ENCODE data around the gene CNIH1.
"Not testable (repeated sequence)": the region's sequence is repeated elsewhere in the genome, so short reads cannot be mapped to it uniquely, and the experiment has no call there.

Gene CNIH1

GRCh38 chr14:54465654-54466053, 24.5 kb upstream of the CNIH1 start:
- no peak overlapping the region for H3K27ac ChIP-seq
- TF ChIP-seq, protein P1, sequence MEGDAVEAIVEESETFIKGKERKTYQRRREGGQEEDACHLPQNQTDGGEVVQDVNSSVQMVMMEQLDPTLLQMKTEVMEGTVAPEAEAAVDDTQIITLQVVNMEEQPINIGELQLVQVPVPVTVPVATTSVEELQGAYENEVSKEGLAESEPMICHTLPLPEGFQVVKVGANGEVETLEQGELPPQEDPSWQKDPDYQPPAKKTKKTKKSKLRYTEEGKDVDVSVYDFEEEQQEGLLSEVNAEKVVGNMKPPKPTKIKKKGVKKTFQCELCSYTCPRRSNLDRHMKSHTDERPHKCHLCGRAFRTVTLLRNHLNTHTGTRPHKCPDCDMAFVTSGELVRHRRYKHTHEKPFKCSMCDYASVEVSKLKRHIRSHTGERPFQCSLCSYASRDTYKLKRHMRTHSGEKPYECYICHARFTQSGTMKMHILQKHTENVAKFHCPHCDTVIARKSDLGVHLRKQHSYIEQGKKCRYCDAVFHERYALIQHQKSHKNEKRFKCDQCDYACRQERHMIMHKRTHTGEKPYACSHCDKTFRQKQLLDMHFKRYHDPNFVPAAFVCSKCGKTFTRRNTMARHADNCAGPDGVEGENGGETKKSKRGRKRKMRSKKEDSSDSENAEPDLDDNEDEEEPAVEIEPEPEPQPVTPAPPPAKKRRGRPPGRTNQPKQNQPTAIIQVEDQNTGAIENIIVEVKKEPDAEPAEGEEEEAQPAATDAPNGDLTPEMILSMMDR (conservative IDR thresholded peaks at IDR 0.05) = no peak

GRCh38 chr14:54462048-54462447, 20.9 kb upstream of the CNIH1 start:
- no peak overlapping the region for H3K27ac ChIP-seq
- TF ChIP-seq, protein P1 (conservative IDR thresholded peaks at IDR 0.05) = no peak

DNA sequence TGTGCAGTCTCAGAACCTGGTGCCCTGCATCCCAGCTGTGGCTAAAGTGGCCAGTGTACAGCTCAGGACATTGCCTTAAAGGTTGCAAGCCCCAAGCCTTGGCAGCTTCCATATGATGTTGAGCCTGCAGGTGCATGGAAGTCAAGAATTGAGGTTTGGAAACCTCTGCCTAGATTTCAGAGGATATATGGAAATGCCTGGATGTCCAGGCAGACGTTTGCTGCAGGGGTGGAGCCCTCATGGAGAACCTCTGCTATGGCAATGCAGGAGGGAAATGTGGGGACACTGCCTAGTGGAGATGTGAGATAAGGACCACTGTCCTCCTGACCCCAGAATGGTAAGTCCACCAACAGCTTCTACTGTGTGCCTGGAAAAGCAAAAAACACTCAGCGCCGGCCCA, 17.9 kb upstream of the CNIH1 start:
- TF ChIP-seq, protein P1 (conservative IDR thresholded peaks at IDR 0.05) = no peak

GRCh38 chr14:54458536-54458935, 17.4 kb upstream of the CNIH1 start:
- not testable (repeated sequence) for H3K27ac ChIP-seq

More for the DNA sequence above, 17.9 kb upstream of the CNIH1 start:
- no peak overlapping the region for H3K27ac ChIP-seq

GRCh38 chr14:54457609-54457996, 16.4 kb upstream of the CNIH1 start:
- H3K27ac ChIP-seq = no peak overlapping the region

DNA sequence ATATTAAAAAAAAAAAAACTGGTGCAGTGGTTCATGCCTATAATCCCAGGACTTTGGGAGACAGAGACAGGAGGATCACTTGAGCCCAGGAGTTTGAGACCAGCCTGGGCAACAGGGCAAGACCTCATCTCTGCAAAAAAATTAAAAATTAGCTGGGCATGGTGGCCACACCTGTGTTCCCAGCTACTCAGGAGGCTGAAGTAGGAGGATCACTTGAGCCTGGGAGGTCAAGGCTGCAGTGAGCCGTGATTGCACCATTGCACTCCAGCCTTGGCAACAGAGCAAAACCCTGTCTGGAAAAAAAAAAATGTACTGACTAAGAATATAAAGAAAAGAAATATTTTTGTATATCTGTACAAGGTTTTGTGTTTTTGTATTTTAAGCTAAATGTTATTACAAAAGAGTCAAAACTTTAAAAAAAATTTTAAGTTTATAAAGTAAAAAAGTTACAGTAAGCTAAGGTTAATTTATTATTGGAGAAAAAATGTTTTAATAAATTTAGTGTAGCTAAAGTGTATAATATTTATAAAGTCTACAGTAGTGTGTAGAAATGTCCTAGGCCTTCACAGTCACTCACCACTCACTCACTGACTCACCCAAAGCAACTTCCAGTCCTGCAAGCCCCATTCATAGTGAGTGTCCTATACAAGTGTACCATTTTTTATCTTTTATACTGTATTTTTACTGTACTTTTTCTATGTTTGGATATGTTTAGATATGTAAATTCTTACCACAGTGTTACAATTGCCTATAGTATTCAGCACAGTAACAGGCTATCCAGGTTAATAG, 15.8 kb upstream of the CNIH1 start:
- H3K27ac ChIP-seq = not testable (repeated sequence)

More at GRCh38 chr14:54457609-54457996, 16.4 kb upstream of the CNIH1 start:
- TF ChIP-seq, protein P1 (conservative IDR thresholded peaks at IDR 0.05) = no peak

DNA sequence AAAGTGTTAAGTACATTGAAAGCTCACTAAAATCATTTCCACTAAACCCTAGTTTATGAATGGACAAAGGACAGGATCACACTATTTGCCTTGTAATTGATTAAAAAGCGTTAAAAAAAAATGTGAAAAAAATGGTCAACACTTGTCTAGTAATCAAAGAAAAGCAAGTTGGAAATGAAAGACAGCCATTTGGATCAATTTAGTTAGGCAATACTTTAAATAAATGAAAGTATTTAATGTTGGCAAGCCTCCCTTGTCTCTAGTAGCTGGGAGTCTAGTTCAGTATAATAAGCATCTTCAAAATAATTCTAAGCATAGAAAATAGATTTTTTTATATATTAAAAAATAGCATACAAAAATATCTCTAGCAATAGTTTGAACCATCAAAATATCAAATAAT, 14.2 kb upstream of the CNIH1 start:
- TF ChIP-seq, protein P1 (conservative IDR thresholded peaks at IDR 0.05) = no peak
- no peak overlapping the region for H3K27ac ChIP-seq

- H3K27ac ChIP-seq = not testable (repeated sequence)
Measured at GRCh38 chr14:54453990-54454389, 12.8 kb upstream of the CNIH1 start.

DNA sequence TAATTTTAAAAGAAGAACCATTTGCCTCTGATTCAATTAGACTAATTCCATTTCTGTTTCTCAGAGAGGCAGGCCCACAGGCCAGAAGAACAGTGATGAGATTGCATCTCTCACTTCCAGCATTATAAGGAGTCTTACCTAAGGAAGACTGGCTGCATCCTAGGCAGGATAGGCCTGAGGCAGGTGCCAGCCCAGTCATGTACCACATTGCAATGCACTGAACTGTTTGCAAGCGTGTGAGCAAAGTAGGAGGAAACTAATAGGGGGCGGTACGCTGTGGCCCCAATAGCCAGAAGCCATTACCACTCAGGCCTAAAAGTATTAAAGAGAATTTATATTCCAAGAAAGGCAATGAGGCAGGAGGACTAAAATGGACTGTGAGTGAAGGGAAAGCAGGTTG, 12.1 kb upstream of the CNIH1 start:
- TF ChIP-seq, protein P1 (conservative IDR thresholded peaks at IDR 0.05) = no peak
- H3K27ac ChIP-seq = no peak overlapping the region

Measured in VCaP (cell line).